ENCODE results near the gene YTHDC1. TPM values are rescaled to one million over a fixed set of nuclear protein-coding genes. Genes with fewer than 3 reads are reported as not detected.

YTHDC1 gene
- total RNA-seq, 2 donors from 2014 or later = 37.0 to 89.9 TPM

- Histone ChIP-seq H3K27me3 (replicated peaks; ENCODE audit: insufficient read depth) (no peaks in the 10 kb centered on the region), H3K4me1 (ENCODE audit: control insufficient read depth in 1 of 2, low read depth in 2 of 2) (no peaks in the 10 kb centered on the region), H3K27ac (no peak overlapping the region), H3K4me3 (no peak overlapping the region), H3K9me3 (no peaks in the 10 kb centered on the region), H3K36me3 (peaks cover 36% of the 10 kb centered on the region)
- TF ChIP-seq, protein P1, sequence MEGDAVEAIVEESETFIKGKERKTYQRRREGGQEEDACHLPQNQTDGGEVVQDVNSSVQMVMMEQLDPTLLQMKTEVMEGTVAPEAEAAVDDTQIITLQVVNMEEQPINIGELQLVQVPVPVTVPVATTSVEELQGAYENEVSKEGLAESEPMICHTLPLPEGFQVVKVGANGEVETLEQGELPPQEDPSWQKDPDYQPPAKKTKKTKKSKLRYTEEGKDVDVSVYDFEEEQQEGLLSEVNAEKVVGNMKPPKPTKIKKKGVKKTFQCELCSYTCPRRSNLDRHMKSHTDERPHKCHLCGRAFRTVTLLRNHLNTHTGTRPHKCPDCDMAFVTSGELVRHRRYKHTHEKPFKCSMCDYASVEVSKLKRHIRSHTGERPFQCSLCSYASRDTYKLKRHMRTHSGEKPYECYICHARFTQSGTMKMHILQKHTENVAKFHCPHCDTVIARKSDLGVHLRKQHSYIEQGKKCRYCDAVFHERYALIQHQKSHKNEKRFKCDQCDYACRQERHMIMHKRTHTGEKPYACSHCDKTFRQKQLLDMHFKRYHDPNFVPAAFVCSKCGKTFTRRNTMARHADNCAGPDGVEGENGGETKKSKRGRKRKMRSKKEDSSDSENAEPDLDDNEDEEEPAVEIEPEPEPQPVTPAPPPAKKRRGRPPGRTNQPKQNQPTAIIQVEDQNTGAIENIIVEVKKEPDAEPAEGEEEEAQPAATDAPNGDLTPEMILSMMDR (IDR thresholded peaks at IDR 0.05) = no peak
- no peak for ATAC-seq (ENCODE audit: insufficient number of reproducible peaks, low FRiP score, low read depth)
- no peak for DNase-seq (ENCODE audit: low spot score)
These were observed 30.9 kb downstream of the YTHDC1 start for GRCh38 chr4:68319040-68319439.

DNA sequence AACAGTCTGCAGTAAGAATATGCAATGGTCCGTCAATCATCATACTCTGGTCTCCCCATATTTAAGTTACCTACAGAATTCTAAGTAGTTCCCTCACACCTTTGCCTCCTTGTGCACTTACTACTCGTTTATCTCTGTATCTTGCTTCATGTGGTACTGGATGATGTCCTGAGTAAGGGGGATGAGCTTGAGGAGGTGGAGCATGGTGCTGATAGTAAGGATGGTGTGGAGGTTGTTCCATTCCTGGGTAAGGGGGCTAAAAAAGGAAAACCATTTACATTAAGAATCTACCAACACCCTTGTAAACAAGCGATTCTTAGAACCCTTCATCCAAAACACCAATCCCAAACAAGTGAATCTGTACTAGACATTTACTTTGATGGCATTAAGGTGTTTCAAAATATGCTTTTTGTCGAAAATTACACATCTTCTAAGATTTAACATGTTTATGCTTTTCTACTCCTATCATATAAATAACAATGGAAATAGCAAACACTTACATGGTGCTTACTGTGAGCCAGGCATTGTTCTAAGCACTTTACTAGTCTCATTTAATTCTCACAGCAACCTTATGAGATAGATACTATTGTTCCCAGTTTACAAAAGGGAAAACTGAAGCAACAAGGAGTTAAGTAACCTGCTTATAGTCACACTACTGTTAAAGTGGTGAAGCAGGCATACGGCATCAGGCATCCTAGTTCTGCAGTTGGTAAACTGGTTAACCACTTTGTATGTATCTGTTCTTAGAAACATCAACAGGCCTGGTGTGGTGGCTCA lies 33.5 kb downstream of the YTHDC1 start:
- Histone ChIP-seq H3K4me3 (no peak overlapping the region), H3K4me1 (ENCODE audit: control insufficient read depth in 1 of 2, low read depth in 2 of 2) (no peaks in the 10 kb centered on the region), H3K27ac (no peak overlapping the region), H3K27me3 (replicated peaks; ENCODE audit: insufficient read depth) (no peaks in the 10 kb centered on the region), H3K36me3 (peaks cover 36% of the 10 kb centered on the region), H3K9me3 (no peaks in the 10 kb centered on the region)
- DNase-seq (ENCODE audit: low spot score) (no peak), ATAC-seq (ENCODE audit: insufficient number of reproducible peaks, low FRiP score, low read depth) (no peak)
- TF ChIP-seq, protein P1 (IDR thresholded peaks at IDR 0.05) = no peak

GRCh38 chr4:68310651-68311247 lies 39.1 kb downstream of the YTHDC1 start:
- peaks cover 14% of the 10 kb centered on the region for H3K36me3 ChIP-seq
- DNase-seq (ENCODE audit: low spot score) (no peak), ATAC-seq (ENCODE audit: insufficient number of reproducible peaks, low FRiP score, low read depth) (no peak)
- no peak overlapping the region for H3K4me3 ChIP-seq
- no peaks in the 10 kb centered on the region for H3K27me3 ChIP-seq (replicated peaks; ENCODE audit: insufficient read depth)
- no peak overlapping the region for H3K27ac ChIP-seq
- no peaks in the 10 kb centered on the region for H3K9me3 ChIP-seq
- H3K4me1 ChIP-seq (ENCODE audit: control insufficient read depth in 1 of 2, low read depth in 2 of 2) = peaks cover 0 to 8% of the 10 kb centered on the region in 2 donors
- TF ChIP-seq, protein P1 (IDR thresholded peaks at IDR 0.05) = no peak

DNA sequence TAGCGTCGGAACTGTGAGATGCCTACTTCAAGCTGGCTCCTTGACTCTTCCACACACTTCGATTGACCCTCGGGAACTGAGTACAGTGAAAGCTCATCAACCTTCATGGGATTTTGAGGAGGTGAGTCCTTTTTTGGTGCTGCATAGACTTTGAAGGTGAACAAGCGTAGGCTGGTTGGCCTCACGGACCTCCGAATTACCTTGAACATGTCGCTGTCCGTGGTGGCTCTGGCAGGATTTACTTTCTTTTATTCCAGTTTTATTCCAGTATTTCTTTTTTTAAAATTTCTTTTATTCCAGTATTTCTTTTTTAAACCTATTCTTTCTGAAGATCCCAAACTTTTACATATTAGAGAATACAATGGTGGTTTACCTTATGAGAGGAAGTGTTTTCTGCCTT lies 45.2 kb downstream of the YTHDC1 start:
- DNase-seq (ENCODE audit: low spot score) (no peak), ATAC-seq (ENCODE audit: insufficient number of reproducible peaks, low FRiP score, low read depth) (no peak)
- Histone ChIP-seq H3K27ac (no peak overlapping the region), H3K4me3 (no peak overlapping the region), H3K4me1 (ENCODE audit: control insufficient read depth in 1 of 2, low read depth in 2 of 2) (no peaks in the 10 kb centered on the region), H3K36me3 (no peaks in the 10 kb centered on the region), H3K9me3 (no peaks in the 10 kb centered on the region), H3K27me3 (replicated peaks; ENCODE audit: insufficient read depth) (no peaks in the 10 kb centered on the region)
- TF ChIP-seq, protein P1 (IDR thresholded peaks at IDR 0.05) = no peak

DNA sequence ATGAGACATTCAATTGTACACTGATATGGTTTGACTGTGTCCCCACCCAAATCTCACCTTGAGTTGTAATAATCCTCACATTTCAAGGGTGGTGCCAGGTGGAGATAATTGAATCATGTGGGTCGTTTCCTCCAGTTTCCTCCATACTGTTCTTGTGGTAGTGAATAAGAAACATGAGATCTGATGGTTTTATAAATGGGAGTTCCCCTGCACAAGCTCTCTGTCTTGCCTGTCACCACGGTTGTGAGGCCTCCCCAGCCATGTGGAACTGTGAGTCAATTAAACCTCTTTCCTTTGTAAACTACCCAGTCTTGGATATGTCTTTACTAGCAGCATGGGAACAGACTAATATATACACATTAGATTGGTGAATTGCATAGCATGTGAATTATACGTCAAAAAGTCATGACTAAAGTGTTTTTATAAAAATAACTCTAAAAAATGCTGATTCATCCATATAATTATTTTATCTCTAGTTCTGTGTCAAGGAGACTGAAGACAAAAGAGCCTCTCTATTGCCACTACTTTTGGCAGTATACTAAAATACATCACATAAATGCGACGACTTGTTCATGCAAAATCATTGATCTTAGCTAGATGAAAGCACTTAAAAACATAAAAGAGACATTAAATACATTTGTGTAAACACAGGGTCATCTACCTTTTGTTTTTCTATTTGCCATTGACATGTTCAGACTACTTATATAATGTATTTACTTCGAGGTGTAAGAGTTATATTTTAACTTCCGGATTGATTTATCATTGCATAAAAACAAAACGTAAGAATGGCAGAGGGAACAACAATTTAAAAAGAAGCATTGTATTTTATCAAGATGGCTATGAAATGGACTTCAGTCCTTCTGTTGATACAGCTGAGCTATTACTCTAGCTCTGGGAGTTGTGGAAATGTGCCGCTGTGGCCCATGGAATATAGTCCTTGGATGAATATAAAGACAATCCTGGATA lies 50.1 kb downstream of the YTHDC1 start:
- no peak overlapping the region for H3K27ac ChIP-seq
- no peak overlapping the region for H3K4me3 ChIP-seq
- H3K4me1 ChIP-seq (ENCODE audit: control insufficient read depth in 1 of 2, low read depth in 2 of 2) = no peaks in the 10 kb centered on the region
- no peaks in the 10 kb centered on the region for H3K36me3 ChIP-seq
- ATAC-seq (ENCODE audit: insufficient number of reproducible peaks, low FRiP score, low read depth) (no peak), DNase-seq (ENCODE audit: low spot score) (no peak)
- no peaks in the 10 kb centered on the region for H3K9me3 ChIP-seq
- TF ChIP-seq, protein P1 (IDR thresholded peaks at IDR 0.05) = no peak
- no peaks in the 10 kb centered on the region for H3K27me3 ChIP-seq (replicated peaks; ENCODE audit: insufficient read depth)
